ENCODE data around the gene KIF5B. TPM values are rescaled to one million over a fixed set of nuclear protein-coding genes. Genes with fewer than 3 reads are reported as not detected.
"Not testable (repeated sequence)": the region's sequence is repeated elsewhere in the genome, so short reads cannot be mapped to it uniquely, and the experiment has no call there.

KIF5B gene
- total RNA-seq, 1 experiment from 2014 or later = 148 TPM

GRCh38 chr10:31990937-31991336 is 65.3 kb downstream of the KIF5B start:
- ChIA-PET POLR2A (ENCODE audit: low non-redundant PET) (no interaction called here), CTCF (no interaction called here)
- intact Hi-C loops (cut with micrococcal nuclease; ENCODE audit: unreplicated experiment) = no loop called here

GRCh38 chr10:31987786-31988185 is 68.4 kb downstream of the KIF5B start:
- H3K4me3 ChIP-seq (ENCODE audit: low read depth, low read length, poor library complexity, severe bottlenecking); H3K9me3 ChIP-seq (ENCODE audit: low read depth, low read length, poor library complexity, severe bottlenecking); H3K27ac ChIP-seq (ENCODE audit: low read depth, low read length, poor library complexity, severe bottlenecking); BruUV-seq (replicated peaks); POLR2A ChIA-PET (ENCODE audit: low non-redundant PET); CTCF ChIA-PET; H3K36me3 ChIP-seq (ENCODE audit: insufficient read depth, low read length, poor library complexity, severe bottlenecking); DNase-seq (ENCODE audit: low spot score); H3K27me3 ChIP-seq (replicated peaks; ENCODE audit: insufficient read depth, low read depth, low read length, poor library complexity); H3K4me1 ChIP-seq (ENCODE audit: insufficient read depth, low read length, poor library complexity, severe bottlenecking); intact Hi-C loops (cut with micrococcal nuclease; ENCODE audit: unreplicated experiment): not testable (repeated sequence)

More at GRCh38 chr10:31990937-31991336, 65.3 kb downstream of the KIF5B start:
- no peak for DNase-seq (ENCODE audit: low spot score)
- H3K27ac ChIP-seq (ENCODE audit: low read depth, low read length, poor library complexity, severe bottlenecking) = no peak overlapping the region
- H3K4me1 ChIP-seq (ENCODE audit: insufficient read depth, low read length, poor library complexity, severe bottlenecking) = no peaks in the 10 kb centered on the region
- H3K36me3 ChIP-seq (ENCODE audit: insufficient read depth, low read length, poor library complexity, severe bottlenecking) = no peaks in the 10 kb centered on the region
- H3K9me3 ChIP-seq (ENCODE audit: low read depth, low read length, poor library complexity, severe bottlenecking) = no peaks in the 10 kb centered on the region
- no peak overlapping the region for H3K4me3 ChIP-seq (ENCODE audit: low read depth, low read length, poor library complexity, severe bottlenecking)
- H3K27me3 ChIP-seq (replicated peaks; ENCODE audit: insufficient read depth, low read depth, low read length, poor library complexity) = no peaks in the 10 kb centered on the region
- BruUV-seq (replicated peaks) = no TSS peak
- no peak for TF ChIP-seq EZH2 (IDR thresholded peaks at IDR 0.05; ENCODE audit: borderline replicate concordance, low read depth, low read length, poor library complexity, severe bottlenecking)
- TF ChIP-seq, protein P1, sequence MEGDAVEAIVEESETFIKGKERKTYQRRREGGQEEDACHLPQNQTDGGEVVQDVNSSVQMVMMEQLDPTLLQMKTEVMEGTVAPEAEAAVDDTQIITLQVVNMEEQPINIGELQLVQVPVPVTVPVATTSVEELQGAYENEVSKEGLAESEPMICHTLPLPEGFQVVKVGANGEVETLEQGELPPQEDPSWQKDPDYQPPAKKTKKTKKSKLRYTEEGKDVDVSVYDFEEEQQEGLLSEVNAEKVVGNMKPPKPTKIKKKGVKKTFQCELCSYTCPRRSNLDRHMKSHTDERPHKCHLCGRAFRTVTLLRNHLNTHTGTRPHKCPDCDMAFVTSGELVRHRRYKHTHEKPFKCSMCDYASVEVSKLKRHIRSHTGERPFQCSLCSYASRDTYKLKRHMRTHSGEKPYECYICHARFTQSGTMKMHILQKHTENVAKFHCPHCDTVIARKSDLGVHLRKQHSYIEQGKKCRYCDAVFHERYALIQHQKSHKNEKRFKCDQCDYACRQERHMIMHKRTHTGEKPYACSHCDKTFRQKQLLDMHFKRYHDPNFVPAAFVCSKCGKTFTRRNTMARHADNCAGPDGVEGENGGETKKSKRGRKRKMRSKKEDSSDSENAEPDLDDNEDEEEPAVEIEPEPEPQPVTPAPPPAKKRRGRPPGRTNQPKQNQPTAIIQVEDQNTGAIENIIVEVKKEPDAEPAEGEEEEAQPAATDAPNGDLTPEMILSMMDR (conservative IDR thresholded peaks at IDR 0.05; ENCODE audit: low read depth, low read length) = no peak

GRCh38 chr10:31982111-31982510 is 74.1 kb downstream of the KIF5B start:
- H3K27me3 ChIP-seq (replicated peaks; ENCODE audit: insufficient read depth, low read depth, low read length, poor library complexity) = no peaks in the 10 kb centered on the region
- H3K36me3 ChIP-seq (ENCODE audit: insufficient read depth, low read length, poor library complexity, severe bottlenecking) = no peaks in the 10 kb centered on the region
- POLR2A ChIA-PET (ENCODE audit: low non-redundant PET) = no interaction called here
- intact Hi-C loops (cut with micrococcal nuclease; ENCODE audit: unreplicated experiment) = no loop called here
- no peak for TF ChIP-seq EZH2 (IDR thresholded peaks at IDR 0.05; ENCODE audit: borderline replicate concordance, low read depth, low read length, poor library complexity, severe bottlenecking)
- TF ChIP-seq, protein P1 (conservative IDR thresholded peaks at IDR 0.05; ENCODE audit: low read depth, low read length) = no peak
- no peaks in the 10 kb centered on the region for H3K9me3 ChIP-seq (ENCODE audit: low read depth, low read length, poor library complexity, severe bottlenecking)
- no peak overlapping the region for H3K27ac ChIP-seq (ENCODE audit: low read depth, low read length, poor library complexity, severe bottlenecking)
- CTCF ChIA-PET = no interaction called here
- H3K4me3 ChIP-seq (ENCODE audit: low read depth, low read length, poor library complexity, severe bottlenecking) = no peak overlapping the region
- H3K4me1 ChIP-seq (ENCODE audit: insufficient read depth, low read length, poor library complexity, severe bottlenecking) = peaks cover 7% of the 10 kb centered on the region
- DNase-seq (ENCODE audit: low spot score) = no peak
- no TSS peak for BruUV-seq (replicated peaks)

DNA sequence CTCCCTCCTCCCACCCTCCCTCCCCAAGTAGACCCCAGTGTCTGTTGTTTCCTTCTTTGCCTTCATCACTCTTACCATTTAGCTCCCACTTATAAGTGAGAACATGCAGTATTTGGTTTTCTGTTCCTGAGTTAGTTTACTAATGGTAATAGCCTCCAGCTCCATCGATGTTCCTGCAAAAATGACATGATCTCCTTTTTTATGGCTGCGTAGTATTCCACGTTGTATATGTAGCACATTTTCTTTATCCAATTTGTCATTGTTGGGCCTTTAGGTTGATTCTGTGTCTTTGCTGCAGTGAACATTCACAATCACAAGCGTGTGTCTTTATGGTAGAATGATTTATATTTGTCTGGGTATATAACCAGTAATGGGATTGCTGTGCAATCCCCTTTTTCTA is 75.8 kb downstream of the KIF5B start:
- BruUV-seq (replicated peaks) = no TSS peak
- CTCF ChIA-PET = no interaction called here
- DNase-seq (ENCODE audit: low spot score) = no peak

DNA sequence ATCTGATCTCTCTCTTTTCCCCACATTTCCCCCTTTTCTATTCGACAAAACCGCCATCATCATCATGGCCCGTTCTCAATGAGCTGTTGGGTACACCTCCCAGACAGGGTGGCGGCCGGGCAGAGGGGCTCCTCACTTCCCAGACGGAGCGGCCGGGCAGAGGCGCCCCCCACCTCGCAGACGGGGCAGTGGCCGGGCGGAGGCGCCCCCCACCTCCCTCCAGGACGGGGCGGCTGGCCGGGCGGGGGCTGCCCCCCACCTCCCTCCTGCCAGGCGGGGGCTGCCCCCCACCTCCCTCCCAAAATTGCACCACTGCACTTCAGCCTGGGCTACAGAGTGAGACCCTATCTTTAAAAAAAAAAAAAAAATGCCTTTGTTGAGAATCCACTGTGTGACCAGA is 77.2 kb downstream of the KIF5B start:
- H3K27ac ChIP-seq (ENCODE audit: low read depth, low read length, poor library complexity, severe bottlenecking); intact Hi-C loops (cut with micrococcal nuclease; ENCODE audit: unreplicated experiment); POLR2A ChIA-PET (ENCODE audit: low non-redundant PET); DNase-seq (ENCODE audit: low spot score); H3K4me3 ChIP-seq (ENCODE audit: low read depth, low read length, poor library complexity, severe bottlenecking); BruUV-seq (replicated peaks); H3K27me3 ChIP-seq (replicated peaks; ENCODE audit: insufficient read depth, low read depth, low read length, poor library complexity); H3K36me3 ChIP-seq (ENCODE audit: insufficient read depth, low read length, poor library complexity, severe bottlenecking); CTCF ChIA-PET; H3K4me1 ChIP-seq (ENCODE audit: insufficient read depth, low read length, poor library complexity, severe bottlenecking); H3K9me3 ChIP-seq (ENCODE audit: low read depth, low read length, poor library complexity, severe bottlenecking): not testable (repeated sequence)

More for the DNA sequence above, 75.8 kb downstream of the KIF5B start:
- H3K27me3 ChIP-seq (replicated peaks; ENCODE audit: insufficient read depth, low read depth, low read length, poor library complexity) = no peaks in the 10 kb centered on the region
- intact Hi-C loops (cut with micrococcal nuclease; ENCODE audit: unreplicated experiment) = no loop called here
- H3K4me1 ChIP-seq (ENCODE audit: insufficient read depth, low read length, poor library complexity, severe bottlenecking) = peaks cover 8% of the 10 kb centered on the region
- POLR2A ChIA-PET (ENCODE audit: low non-redundant PET) = no interaction called here
- no peak for TF ChIP-seq EZH2 (IDR thresholded peaks at IDR 0.05; ENCODE audit: borderline replicate concordance, low read depth, low read length, poor library complexity, severe bottlenecking)
- TF ChIP-seq, protein P1 (conservative IDR thresholded peaks at IDR 0.05; ENCODE audit: low read depth, low read length) = no peak
- no peaks in the 10 kb centered on the region for H3K9me3 ChIP-seq (ENCODE audit: low read depth, low read length, poor library complexity, severe bottlenecking)
- H3K27ac ChIP-seq (ENCODE audit: low read depth, low read length, poor library complexity, severe bottlenecking) = no peak overlapping the region
- no peak overlapping the region for H3K4me3 ChIP-seq (ENCODE audit: low read depth, low read length, poor library complexity, severe bottlenecking)
- no peaks in the 10 kb centered on the region for H3K36me3 ChIP-seq (ENCODE audit: insufficient read depth, low read length, poor library complexity, severe bottlenecking)
